Progenitor cell of endocrine pancreas (in vitro differentiated cells): ENCODE data around the gene TMEM168. TPM values are rescaled to one million over a fixed set of nuclear protein-coding genes. Genes with fewer than 3 reads are reported as not detected.

ENCODE experiments used
- DNase-seq: peaks from one replicate; pipeline ENCODE4 v3.0.0; 2021; ENCODE audit warnings: low spot score; ENCODE audit not compliant: unreplicated experiment
- H3K27ac Mint-ChIP-seq: 2 replicates; pipeline ENCODE4 v1.8.0; 2021; ENCODE audit warnings: mild to moderate bottlenecking, moderate library complexity, mixed read lengths
- H3K27me3 Mint-ChIP-seq: 2 replicates; pipeline ENCODE4 v1.8.0; 2021; ENCODE audit warnings: mixed read lengths
- H3K36me3 Mint-ChIP-seq: 2 replicates; pipeline ENCODE4 v1.8.0; 2022; ENCODE audit warnings: mixed read lengths; ENCODE audit not compliant: insufficient read depth
- H3K4me1 Mint-ChIP-seq: 2 replicates; pipeline ENCODE4 v1.8.0; 2021; ENCODE audit warnings: low read depth, mixed read lengths
- H3K4me3 Mint-ChIP-seq: 2 replicates; pipeline ENCODE4 v1.8.0; 2021; ENCODE audit warnings: low read depth, mild to moderate bottlenecking, moderate library complexity, mixed read lengths
- H3K9me3 Mint-ChIP-seq: 2 replicates; pipeline ENCODE4 v1.8.0; 2021; ENCODE audit warnings: low read depth, mixed read lengths
- CTCF ChIP-seq: fragments of 200-600 bp; sonication (generic); IDR thresholded peaks from one replicate; pipeline ENCODE4 v1.5.0; 2021; ENCODE audit warnings: antibody characterized with exemption, mild to moderate bottlenecking; ENCODE audit not compliant: unreplicated experiment
- total RNA-seq: library from RNA; stranded (reverse); gene quantifications from 2 replicates; pipeline ENCODE4 v1.2.1, GENCODE V29; 2021

TMEM168 gene
- total RNA-seq, 1 donor from 2014 or later, result 19.3 TPM

- TF ChIP-seq CTCF, result no peak
- Mint-ChIP-seq H3K9me3 (no peaks in the 10 kb centered on the region), H3K4me1 (no peaks in the 10 kb centered on the region), H3K27me3 (no peaks in the 10 kb centered on the region), H3K36me3 (no peaks in the 10 kb centered on the region), H3K27ac (no peak overlapping the region), H3K4me3 (no peak overlapping the region)
- DNase-seq, result no peak
Measured at GRCh38 chr7:112745635-112746034, 44.6 kb downstream of the TMEM168 start.

- DNase-seq, result no peak
Measured at GRCh38 chr7:112744818-112745217, 45.4 kb downstream of the TMEM168 start.

GRCh38 chr7:112743811-112744210, 46.4 kb downstream of the TMEM168 start:
- Mint-ChIP-seq H3K4me3 (no peak overlapping the region), H3K9me3 (peaks cover 2% of the 10 kb centered on the region), H3K4me1 (no peaks in the 10 kb centered on the region), H3K27me3 (no peaks in the 10 kb centered on the region), H3K36me3 (no peaks in the 10 kb centered on the region), H3K27ac (no peak overlapping the region)
- no peak for TF ChIP-seq CTCF
- no peak for DNase-seq

More at GRCh38 chr7:112744818-112745217, 45.4 kb downstream of the TMEM168 start:
- no peaks in the 10 kb centered on the region for H3K27me3 Mint-ChIP-seq
- H3K4me3 Mint-ChIP-seq, result no peak overlapping the region
- no peak overlapping the region for H3K27ac Mint-ChIP-seq
- no peak for TF ChIP-seq CTCF
- no peaks in the 10 kb centered on the region for H3K36me3 Mint-ChIP-seq
- H3K4me1 Mint-ChIP-seq, result no peaks in the 10 kb centered on the region
- no peaks in the 10 kb centered on the region for H3K9me3 Mint-ChIP-seq

- TF ChIP-seq CTCF, result no peak
- H3K36me3 Mint-ChIP-seq, result peaks cover 2% of the 10 kb centered on the region
- H3K4me3 Mint-ChIP-seq, result no peak overlapping the region
- H3K9me3 Mint-ChIP-seq, result peaks cover 14% of the 10 kb centered on the region
- no peak for DNase-seq
- H3K27me3 Mint-ChIP-seq, result no peaks in the 10 kb centered on the region
- no peaks in the 10 kb centered on the region for H3K4me1 Mint-ChIP-seq
- H3K27ac Mint-ChIP-seq, result no peak overlapping the region
Measured at GRCh38 chr7:112740667-112741066, 49.5 kb downstream of the TMEM168 start.

- DNase-seq, result no peak
- Mint-ChIP-seq H3K4me3 (no peak overlapping the region), H3K27ac (no peak overlapping the region), H3K27me3 (no peaks in the 10 kb centered on the region), H3K4me1 (no peaks in the 10 kb centered on the region), H3K9me3 (peaks cover 18% of the 10 kb centered on the region), H3K36me3 (peaks cover 2% of the 10 kb centered on the region)
- TF ChIP-seq CTCF, result no peak
Measured at GRCh38 chr7:112739436-112740180, 50.6 kb downstream of the TMEM168 start.
